ENCODE measurements around the gene DNASE2.
A peak's percentile ranks its signal among the peaks of the same experiment; 100 is the strongest.
"Not testable (repeated sequence)": the region's sequence is repeated elsewhere in the genome, so short reads cannot be mapped to it uniquely, and the experiment has no call there.

DNASE2 gene

DNA sequence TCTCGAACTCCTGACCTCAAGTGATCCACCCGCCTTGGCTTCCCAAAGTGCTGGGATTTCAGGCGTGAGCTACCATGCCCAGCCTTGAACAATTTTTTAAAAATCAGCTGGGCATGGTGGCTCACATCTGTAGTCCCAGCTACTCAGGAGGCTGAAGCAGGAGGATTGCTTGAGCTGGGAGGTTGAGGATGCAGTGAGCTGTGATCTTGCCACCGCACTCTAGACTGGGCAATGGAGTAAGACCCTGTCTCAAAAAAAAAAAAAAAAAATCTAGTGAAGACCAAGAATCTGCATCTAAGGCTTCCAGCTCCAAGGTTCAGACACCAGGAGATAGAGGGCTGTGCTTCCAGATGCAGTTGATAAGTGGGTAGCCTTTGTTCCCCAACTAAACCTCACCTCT, 17.1 kb downstream of the DNASE2 start:
- DNase-seq (ENCODE audit: low read depth) = no peak

DNA sequence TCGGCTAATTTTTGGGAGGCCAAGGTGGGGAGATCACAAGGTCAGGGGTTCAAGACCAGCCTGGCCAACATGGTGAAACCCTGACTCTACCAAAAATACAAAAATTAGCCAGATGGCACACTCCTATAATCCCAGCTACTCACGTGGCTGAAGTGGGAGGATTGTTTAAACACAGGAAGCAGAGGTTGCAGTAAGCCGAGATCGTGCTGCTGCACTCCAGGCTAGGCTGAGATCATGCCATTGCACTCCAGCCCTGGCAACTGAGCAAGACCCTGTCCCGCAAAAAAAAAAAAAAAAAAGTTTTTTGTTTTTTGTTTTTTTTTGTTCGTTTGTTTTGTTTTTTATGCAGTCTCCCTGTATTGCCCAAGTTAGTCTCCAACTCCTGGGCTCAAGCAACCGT, 21.7 kb downstream of the DNASE2 start:
- DNase-seq (ENCODE audit: low read depth) = no peak

- no peak for DNase-seq (ENCODE audit: low read depth)
Observed at GRCh38 chr19:12858041-12858928, 23.0 kb downstream of the DNASE2 start.

- no peak for DNase-seq (ENCODE audit: low read depth)
Observed at GRCh38 chr19:12856653-12857052, 24.6 kb downstream of the DNASE2 start.

DNA sequence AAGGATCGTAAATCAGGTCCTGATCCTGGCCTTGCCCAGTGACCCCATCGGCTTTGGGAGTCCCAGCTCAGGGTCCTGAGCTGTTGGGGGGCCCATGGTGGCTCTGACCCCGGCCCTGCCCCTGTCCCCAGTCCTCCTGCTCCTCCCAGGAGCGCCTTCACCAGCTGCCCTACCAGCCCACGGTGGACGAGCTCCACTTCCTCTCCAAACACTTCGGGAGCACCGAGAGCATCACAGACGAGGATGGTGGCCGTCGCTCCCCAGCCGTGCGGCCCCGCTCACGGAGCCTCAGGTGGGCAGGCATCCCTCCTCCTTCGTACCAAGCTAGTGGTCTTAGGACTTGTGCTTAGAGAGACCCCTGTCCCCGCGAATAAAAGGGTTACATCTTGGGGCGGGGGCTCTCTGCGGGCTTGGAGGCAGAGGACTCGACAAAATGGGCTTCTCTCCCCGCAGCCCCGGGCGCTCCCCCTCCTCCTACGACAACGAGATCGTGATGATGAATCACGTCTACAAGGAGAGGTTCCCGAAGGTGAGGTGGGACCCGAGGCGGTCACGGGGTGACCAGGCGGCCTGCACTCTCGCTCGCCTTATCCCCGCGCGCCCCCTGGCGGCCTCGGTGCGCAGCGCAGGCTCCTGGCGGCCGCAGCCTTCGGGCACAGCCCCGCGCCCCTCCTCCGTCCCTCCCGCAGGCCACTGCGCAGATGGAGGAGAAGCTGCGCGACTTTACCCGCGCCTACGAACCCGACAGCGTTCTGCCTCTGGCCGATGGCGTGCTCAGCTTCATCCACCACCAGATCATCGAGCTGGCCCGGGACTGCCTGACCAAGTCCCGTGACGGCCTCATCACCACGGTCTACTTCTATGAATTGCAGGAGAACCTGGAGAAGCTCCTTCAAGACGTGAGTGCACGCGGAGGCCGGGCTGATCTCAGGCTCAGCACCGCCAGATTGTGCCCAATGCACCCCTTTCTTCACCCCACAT, 33.8 kb downstream of the DNASE2 start:
- DNase-seq (ENCODE audit: low read depth) = peak; percentile 65

DNA sequence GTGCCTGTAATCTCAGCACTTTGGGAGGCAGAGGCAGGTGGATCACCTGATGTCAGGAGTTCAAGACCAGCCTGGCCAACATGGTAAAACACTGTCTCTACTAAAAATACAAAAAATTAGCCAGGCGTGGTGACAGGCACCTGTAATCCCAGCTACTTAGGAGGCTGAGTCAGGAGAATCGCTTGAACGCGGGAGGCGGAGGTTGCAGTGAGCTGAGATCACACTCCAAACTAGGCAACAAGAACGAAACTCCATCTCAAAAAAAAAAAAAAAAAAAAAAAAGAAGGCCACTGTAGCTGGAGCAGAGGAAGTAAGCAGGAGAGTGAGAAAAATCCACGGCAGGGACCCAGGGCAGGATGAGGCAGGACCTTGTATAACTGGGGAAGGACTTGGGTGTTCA, 34.6 kb downstream of the DNASE2 start:
- DNase-seq (ENCODE audit: low read depth) = not testable (repeated sequence)

DNA sequence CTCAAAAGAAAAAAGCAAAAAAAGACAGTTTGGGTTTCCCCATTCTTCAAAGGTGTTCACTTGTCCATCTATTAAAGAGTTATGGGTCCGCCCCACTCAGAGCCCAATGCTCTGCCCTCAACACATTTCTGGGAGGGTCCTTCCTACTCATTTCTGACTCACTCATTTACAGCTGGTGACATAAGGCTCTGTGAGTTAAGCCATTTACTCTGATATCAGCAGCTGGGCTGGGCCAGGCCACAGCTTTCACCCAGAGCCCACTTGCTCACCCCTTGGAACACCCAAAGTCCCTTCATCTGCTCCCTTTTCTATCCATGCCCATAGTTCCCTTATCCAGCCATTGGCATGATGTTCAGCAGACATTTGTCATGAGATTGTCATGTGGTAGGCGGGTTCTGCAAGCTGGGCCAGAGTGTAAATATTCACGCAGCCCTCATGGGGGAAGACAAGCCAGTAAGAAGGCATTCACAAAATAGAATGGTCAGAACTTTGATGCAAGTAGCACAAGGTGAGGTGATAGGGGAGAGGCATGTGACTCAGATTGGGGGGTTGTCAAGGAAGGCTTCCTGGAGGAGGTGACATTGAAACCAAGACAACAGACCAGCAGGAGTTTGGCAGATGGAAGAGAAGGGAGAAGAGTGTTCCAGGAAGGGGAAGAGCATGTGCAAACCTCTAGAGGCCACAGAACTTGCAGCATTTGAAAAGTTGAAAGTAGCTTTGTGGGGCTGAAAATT, 37.1 kb downstream of the DNASE2 start:
- DNase-seq (ENCODE audit: low read depth) = no peak

GRCh38 chr19:12843328-12843727, 37.9 kb downstream of the DNASE2 start:
- no peak for DNase-seq (ENCODE audit: low read depth)

- DNase-seq (ENCODE audit: low read depth) = no peak
Observed at GRCh38 chr19:12842511-12842910, 38.7 kb downstream of the DNASE2 start.

DNA sequence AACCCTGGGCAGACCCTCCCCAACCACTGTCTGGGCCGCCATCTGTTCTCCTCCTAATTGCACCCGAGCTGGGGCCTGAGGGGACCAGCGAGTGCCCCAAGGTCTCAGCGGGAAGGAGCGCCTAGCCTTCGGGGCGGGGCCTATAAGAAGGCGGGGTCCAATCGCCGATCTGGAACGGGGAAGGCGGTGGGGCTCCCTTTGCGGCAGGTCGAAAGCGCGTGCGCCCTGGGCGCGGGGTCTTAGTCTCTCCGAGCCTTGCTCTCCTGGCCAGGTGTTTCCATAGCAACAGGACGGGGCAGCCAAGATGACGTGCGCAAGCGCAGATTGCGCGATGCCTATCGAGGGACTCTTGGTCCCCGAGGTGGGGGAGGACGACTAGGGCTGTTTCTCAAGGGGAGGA, 40.2 kb downstream of the DNASE2 start:
- peak; percentile 27 for DNase-seq (ENCODE audit: low read depth)

GRCh38 chr19:12840091-12841079, 40.9 kb downstream of the DNASE2 start:
- DNase-seq (ENCODE audit: low read depth) = peak; percentile 64

- DNase-seq (ENCODE audit: low read depth) = no peak
Observed at GRCh38 chr19:12838886-12839756, 42.1 kb downstream of the DNASE2 start.

GRCh38 chr19:12838182-12838885, 42.9 kb downstream of the DNASE2 start, which contains the start of gene MAST1:
Gene MAST1, plus strand, starts transcription at chr19:12838515. Its CDS starts 58 bp downstream, at chr19:12838573.
- no peak for DNase-seq (ENCODE audit: low read depth)

DNA sequence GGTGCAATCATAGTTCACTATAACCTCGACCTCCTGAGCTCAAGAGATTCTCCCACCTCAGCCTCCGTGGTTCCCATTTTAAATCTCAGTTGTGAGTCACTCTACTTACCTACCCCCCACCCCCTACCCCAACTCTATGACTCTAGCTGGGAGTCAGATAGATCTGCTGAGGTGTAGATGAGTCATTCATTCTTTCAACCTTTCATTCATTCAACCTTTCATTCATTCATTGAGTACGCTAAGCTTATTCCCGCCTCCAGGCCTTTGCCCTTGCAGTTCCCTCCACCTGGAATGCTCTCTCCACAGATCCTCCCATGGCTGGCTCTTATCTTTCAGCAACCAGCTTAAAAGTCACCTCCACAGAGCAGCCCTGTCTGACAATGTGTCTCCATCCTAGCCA, 44.0 kb downstream of the DNASE2 start:
- DNase-seq (ENCODE audit: low read depth) = no peak

GRCh38 chr19:12836529-12836863, 44.8 kb downstream of the DNASE2 start:
- no peak for DNase-seq (ENCODE audit: low read depth)

- no peak for DNase-seq (ENCODE audit: low read depth)
Observed at GRCh38 chr19:12834976-12835757, 46.1 kb downstream of the DNASE2 start.

DNA sequence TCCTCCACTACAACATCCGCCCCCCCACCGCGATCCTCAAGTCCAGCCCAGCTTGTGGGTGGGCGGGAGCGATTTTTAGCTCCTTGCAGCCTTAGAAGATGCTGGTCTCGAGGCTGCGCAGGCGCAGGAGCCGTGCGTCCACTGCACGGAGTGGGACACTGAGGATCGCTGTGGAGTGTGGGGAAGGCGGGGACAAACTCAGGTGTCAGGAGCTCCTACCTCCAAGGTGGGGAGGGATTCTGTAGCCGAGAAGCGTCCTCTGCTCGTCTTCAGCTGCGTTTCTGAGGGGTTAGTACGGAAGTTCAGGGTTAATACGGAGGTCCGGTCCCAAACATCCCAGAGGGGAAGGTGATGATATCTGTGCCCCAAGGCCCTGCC, 46.7 kb downstream of the DNASE2 start, which contains the start of gene RTBDN:
RTBDN (minus strand) TSS at position 14 of the 378 bp plus-strand sequence. CDS start 4,600 bp downstream, outside the sequence.
- DNase-seq (ENCODE audit: low read depth) = no peak

Measured in amniotic epithelial cell (primary cell).